Measurements from ENCODE around the gene ACSM6. TPM values are rescaled to one million over a fixed set of nuclear protein-coding genes. Genes with fewer than 3 reads are reported as not detected.
A peak's percentile ranks its signal among the peaks of the same experiment; 100 is the strongest.
"Not testable (repeated sequence)": the region's sequence is repeated elsewhere in the genome, so short reads cannot be mapped to it uniquely, and the experiment has no call there.

Gene ACSM6
- total RNA-seq, 1 donor from 2014 or later: not detected

DNA sequence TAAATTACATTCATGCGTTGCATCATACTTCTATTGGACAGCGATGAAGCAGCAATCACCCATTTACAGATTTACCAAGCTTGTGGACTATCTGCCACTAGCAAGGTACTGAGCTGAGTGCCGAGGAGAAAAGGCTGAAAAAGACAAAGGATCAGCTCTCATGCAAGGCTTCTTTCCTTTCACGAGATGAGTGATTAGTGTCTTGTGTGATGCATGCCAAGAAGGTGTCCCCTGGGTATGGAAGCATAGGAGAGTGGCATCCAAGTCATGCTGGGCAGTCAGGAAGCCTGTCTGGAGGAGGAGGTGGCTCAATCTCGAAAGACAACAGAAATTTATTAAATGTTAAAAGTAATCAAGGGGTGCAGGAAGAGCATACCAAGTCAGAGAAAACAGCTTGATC lies 40.9 kb downstream of the ACSM6 start:
- intact Hi-C loops (cut with DNase I): no loop called here
- Histone ChIP-seq H3K36me3 (peaks cover 0 to 12% of the 10 kb centered on the region in 2 donors), H3K27ac (no peak overlapping the region), H3K4me3 (no peak overlapping the region), H3K4me1 (peaks cover 20% of the 10 kb centered on the region), H3K27me3 (no peaks in the 10 kb centered on the region), H3K9me3 (no peaks in the 10 kb centered on the region)
- no peak for DNase-seq (ENCODE audit: extremely low spot score in 2 of 2)
- TF ChIP-seq POLR2AphosphoS5 (IDR thresholded peaks at IDR 0.05; ENCODE audit: insufficient read depth in 1 of 2, low read depth in 1 of 2): no peak
- no peak for TF ChIP-seq POLR2A (IDR thresholded peaks at IDR 0.05)
- TF ChIP-seq, protein P1, sequence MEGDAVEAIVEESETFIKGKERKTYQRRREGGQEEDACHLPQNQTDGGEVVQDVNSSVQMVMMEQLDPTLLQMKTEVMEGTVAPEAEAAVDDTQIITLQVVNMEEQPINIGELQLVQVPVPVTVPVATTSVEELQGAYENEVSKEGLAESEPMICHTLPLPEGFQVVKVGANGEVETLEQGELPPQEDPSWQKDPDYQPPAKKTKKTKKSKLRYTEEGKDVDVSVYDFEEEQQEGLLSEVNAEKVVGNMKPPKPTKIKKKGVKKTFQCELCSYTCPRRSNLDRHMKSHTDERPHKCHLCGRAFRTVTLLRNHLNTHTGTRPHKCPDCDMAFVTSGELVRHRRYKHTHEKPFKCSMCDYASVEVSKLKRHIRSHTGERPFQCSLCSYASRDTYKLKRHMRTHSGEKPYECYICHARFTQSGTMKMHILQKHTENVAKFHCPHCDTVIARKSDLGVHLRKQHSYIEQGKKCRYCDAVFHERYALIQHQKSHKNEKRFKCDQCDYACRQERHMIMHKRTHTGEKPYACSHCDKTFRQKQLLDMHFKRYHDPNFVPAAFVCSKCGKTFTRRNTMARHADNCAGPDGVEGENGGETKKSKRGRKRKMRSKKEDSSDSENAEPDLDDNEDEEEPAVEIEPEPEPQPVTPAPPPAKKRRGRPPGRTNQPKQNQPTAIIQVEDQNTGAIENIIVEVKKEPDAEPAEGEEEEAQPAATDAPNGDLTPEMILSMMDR (IDR thresholded peaks at IDR 0.05): no peak

DNA sequence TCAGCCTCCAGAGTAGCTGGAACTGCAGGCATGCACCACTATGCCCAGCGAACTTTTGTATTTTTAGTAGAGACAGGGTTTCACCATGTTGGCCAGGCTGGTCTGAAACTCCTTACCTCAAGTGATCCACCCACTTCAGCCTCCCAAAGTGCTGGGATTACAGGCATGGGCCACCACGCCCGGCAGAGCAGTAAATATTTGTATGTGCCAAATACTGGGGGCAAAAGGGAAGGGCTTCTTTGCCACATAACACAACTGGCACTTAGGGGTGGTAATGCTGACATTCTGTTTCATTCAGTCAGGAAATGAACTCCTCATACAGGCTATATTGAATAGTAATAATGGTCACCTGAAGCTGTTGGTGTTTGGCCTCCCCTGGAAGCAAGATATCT lies 41.6 kb downstream of the ACSM6 start:
- Histone ChIP-seq H3K36me3 (peaks cover 0 to 12% of the 10 kb centered on the region in 2 donors), H3K9me3 (no peaks in the 10 kb centered on the region), H3K4me3 (no peak overlapping the region), H3K27me3 (no peaks in the 10 kb centered on the region), H3K27ac (no peak overlapping the region), H3K4me1 (peaks cover 13% of the 10 kb centered on the region)
- intact Hi-C loops (cut with DNase I): no loop called here
- TF ChIP-seq, protein P1 (IDR thresholded peaks at IDR 0.05): no peak
- TF ChIP-seq POLR2A (IDR thresholded peaks at IDR 0.05) (no peak), POLR2AphosphoS5 (IDR thresholded peaks at IDR 0.05; ENCODE audit: insufficient read depth in 1 of 2, low read depth in 1 of 2) (no peak)
- no peak for DNase-seq (ENCODE audit: extremely low spot score in 2 of 2)

DNA sequence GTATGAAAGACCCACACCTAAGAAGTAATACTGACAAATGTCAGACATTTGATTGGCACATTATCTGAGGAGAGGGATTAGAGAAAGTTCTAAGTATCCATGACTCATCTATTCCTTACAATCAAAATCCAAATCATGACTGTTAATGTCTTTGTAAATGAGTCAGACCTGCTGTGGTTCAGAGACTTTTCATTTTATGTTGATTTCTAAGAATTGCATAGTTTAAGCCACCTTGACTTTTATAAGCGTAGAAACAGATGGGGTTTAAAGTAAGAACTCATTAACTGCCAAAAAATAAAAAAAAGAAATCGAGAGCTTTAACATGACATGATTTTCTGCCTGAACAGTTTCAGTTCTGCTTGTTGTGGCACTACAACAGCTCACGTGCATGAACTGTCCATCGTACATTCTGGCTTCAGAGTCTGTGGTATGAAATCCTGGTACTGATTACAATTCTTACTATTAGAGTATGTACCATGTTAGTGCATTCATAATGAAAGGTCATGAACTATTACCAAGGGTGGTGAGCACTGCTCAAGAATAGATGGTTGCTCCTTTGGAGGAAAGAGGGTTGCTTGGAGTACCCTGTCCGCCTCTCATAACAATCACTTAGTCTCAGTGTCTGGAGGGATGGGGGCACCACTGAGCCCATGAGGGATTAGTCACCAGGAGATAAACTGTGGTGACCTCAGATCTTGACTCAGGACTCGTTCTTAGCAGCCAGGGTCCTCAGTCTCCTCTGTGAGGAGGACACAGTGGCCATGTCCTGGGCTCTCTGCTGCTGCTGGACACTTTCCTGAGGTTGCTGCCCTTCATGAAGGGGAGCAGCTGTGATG lies 42.2 kb downstream of the ACSM6 start:
- Histone ChIP-seq H3K4me3 (no peak overlapping the region), H3K27me3 (no peaks in the 10 kb centered on the region), H3K4me1 (peaks cover 8% of the 10 kb centered on the region), H3K36me3 (peaks cover 0 to 12% of the 10 kb centered on the region in 2 donors), H3K9me3 (no peaks in the 10 kb centered on the region), H3K27ac (no peak overlapping the region)
- intact Hi-C loops (cut with DNase I): no loop called here
- DNase-seq (ENCODE audit: extremely low spot score in 2 of 2): no peak
- TF ChIP-seq POLR2A (IDR thresholded peaks at IDR 0.05): no peak
- TF ChIP-seq POLR2AphosphoS5 (IDR thresholded peaks at IDR 0.05; ENCODE audit: insufficient read depth in 1 of 2, low read depth in 1 of 2): peak in 1 of 2 donors; percentile 81

DNA sequence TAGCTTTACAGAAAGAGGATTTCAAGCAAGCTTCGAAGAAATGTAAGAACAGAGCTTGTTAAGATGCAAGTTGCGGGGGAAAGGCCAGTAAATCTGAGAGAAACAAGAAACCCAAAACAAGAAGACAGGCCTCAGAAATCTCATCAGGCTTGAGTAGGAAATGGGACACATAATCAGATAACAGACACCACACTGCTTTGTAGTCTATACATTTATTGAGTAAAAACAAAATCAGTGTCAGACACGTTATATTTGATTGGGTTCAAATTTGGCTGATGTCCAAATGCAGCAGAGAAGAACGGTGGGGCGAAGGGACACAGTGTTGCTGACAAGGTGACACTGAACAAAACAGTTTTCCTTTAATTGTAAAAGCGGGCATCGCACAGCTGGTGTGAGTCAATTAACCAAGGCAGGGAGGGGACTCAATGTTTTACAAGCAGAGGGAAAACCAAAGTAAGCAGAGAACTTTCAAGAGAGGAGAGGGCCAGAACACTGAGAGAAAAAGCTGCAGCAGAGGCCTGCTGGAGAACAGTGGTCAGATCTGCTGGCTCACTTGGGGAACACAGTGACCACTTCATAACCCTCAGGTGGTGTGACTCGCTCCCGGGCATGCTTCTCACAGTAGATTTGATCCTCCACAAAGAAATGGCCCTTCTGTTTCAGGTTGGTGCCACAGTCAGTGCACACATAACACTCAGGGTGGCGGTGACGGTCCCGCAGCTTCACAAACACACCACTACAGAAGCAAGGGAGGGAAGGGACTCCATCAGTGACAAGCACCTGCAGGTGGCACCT lies 43.5 kb downstream of the ACSM6 start:
- H3K27me3 ChIP-seq: no peaks in the 10 kb centered on the region
- no peaks in the 10 kb centered on the region for H3K9me3 ChIP-seq
- no peak for DNase-seq (ENCODE audit: extremely low spot score in 2 of 2)
- TF ChIP-seq POLR2AphosphoS5 (IDR thresholded peaks at IDR 0.05; ENCODE audit: insufficient read depth in 1 of 2, low read depth in 1 of 2): no peak
- TF ChIP-seq, protein P1 (IDR thresholded peaks at IDR 0.05): no peak
- TF ChIP-seq POLR2A (IDR thresholded peaks at IDR 0.05): no peak
- H3K27ac ChIP-seq: no peak overlapping the region
- peaks cover 0 to 12% of the 10 kb centered on the region in 2 donors for H3K36me3 ChIP-seq
- no peak overlapping the region for H3K4me3 ChIP-seq
- intact Hi-C loops (cut with DNase I): no loop called here
- peaks cover 8% of the 10 kb centered on the region for H3K4me1 ChIP-seq

DNA sequence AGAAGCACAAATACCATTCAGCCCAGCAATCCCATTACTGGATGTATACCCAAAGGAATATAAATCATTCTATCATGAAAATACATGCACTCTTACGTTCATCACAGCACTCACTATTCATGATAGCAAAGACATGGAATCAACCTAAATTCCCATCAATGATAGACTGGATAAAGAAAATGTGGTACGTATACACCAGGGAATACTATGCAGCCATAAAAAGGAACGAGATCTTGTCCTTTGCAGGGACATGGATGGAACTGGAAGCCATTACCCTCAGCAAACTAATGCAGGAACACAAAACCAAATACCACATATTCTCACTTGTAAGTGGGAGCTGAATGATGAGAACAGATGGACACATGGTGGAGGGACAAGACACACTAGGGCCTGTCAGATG lies 46.1 kb downstream of the ACSM6 start:
- intact Hi-C loops (cut with DNase I): loop anchor here (10.0 kb wide), 2 partner anchors 115 to 365 kb away; no protein-coding TSS in a partner anchor

More for the DNA sequence above, 46.1 kb downstream of the ACSM6 start:
- H3K27ac ChIP-seq; H3K4me3 ChIP-seq; H3K4me1 ChIP-seq; DNase-seq (ENCODE audit: extremely low spot score in 2 of 2); H3K27me3 ChIP-seq; H3K9me3 ChIP-seq: not testable (repeated sequence)
- H3K36me3 ChIP-seq: peaks cover 0 to 22% of the 10 kb centered on the region in 2 donors
